HG02571 (cell line): ENCODE measurements around the gene RHNO1.
A peak's percentile ranks its signal among the peaks of the same experiment; 100 is the strongest.

Experiments used
- ATAC-seq: cut with Tn5 transposase; IDR thresholded peaks from one replicate; pipeline ENCODE4 v1.9.1; 2021; ENCODE audit warnings: mild to moderate bottlenecking, moderate library complexity; ENCODE audit not compliant: unreplicated experiment

The RHNO1 gene

GRCh38 chr12:2877047-2877952 lies at the start of gene RHNO1, which contains the start of gene FOXM1:
RHNO1 (plus strand) TSS chr12:2877223; CDS start chr12:2885367, 8,144 bp downstream.
FOXM1 (minus strand) TSS chr12:2877174; CDS start chr12:2874478, 2,696 bp downstream.
- ATAC-seq, result peak; percentile 59

- ATAC-seq, result no peak
These were observed 47.7 kb upstream of the RHNO1 start for GRCh38 chr12:2829275-2829674.

- no peak for ATAC-seq
These were observed 44.4 kb upstream of the RHNO1 start for GRCh38 chr12:2832550-2833127.

- ATAC-seq, result no peak
These were observed 43.7 kb upstream of the RHNO1 start for GRCh38 chr12:2833327-2833726.

- ATAC-seq, result no peak
These were observed 43.2 kb upstream of the RHNO1 start for GRCh38 chr12:2833810-2834209.

DNA sequence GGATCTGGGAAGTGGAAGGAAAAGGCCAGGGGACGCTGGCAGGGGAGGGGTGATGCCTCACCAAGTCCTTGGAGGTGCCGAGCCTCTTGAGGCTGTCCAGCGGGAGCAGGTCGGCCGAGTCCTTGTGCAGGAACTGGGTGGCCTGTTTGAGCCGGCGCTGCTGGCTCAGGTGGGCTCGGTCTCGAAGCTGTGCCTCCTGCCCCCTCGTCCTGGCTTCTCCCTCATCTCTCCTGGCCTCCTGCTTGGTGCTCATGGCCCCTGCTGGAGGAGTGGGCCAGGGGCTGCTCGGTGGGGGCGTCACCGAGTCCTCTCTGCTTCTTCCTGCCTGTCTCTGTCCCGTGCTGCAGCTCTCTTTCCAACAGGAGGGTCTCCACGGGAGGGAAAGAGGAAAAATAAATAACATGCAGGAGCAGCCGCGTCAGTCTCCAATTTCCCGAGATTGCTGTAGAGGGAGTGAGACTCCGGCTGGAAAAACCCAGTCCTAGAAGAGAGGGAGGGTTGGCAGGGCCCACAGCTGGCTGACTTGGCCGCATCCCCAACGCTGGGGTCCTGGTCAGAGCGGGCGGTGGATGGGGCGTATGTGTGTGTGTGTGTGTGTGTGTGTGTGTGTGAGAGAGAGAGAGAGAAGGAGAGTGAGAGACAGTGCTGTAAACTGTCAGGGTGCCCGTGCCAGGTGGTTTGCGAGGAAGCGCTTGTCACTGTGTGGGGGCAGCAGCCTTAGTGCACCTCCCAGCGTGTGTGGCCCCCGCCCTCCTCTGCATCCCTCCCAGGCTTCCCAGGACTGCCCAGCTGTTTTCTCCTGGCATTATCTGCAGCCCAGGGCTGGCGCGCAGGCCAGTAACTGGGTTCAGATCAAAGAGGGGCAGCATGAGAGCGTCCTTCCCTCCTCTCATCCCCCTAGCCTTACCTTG lies 42.2 kb upstream of the RHNO1 start, which contains the start of gene NRIP2:
NRIP2 (minus strand) TSS at position 455 of the 911 bp plus-strand sequence; CDS start at position 403, 52 bp downstream.
- ATAC-seq, result no peak

DNA sequence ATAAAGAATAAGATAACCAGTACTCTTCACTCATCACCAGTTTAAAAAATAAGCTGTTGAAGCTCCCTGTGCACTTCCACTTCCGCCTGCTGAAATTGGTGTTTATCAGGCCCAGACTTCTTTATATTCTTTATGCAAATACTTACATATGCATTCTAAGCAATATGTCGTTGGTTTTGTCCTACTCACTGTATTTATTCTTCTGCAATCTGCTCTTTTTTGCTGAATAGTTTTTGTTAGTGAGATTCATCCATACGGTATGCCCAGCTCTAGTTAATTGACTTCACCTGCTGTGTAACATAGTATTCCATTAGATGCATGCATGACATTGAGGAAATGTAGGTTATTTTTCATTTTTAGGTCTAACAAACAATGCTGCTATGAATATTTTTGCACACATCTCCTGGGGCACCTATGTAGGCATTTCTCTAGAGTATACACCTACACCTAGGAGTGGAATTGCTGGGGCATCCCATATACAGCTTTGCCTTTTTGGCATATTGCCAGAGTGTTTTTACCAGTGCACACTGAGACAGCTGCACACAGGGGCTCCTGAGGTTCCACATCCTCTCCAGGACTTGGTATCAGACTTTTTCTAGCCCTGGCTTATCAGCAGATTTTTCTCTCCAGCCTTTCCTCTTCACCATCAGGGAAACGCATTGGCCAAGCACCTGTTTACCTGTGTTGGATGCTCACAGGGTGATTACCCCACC lies 41.2 kb upstream of the RHNO1 start:
- no peak for ATAC-seq

DNA sequence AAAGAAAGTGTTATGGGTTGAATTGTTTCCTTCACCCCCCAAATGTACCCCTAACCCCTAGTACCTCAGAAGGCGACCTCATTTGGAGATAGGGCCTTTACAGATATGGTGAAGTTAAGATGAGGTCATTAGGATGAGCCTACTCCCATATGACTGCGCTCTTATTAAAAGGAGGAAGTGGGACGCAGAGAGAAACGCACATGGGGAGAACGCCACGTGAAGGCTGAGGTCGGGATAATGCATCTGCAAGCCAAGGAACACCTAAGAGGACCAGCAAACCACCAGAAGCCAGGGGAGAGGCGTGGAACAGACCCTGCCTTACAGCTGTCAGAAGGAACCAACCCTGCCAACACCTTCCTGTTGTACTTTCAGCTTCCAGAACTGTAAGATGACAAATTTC lies 40.4 kb upstream of the RHNO1 start:
- no peak for ATAC-seq

DNA sequence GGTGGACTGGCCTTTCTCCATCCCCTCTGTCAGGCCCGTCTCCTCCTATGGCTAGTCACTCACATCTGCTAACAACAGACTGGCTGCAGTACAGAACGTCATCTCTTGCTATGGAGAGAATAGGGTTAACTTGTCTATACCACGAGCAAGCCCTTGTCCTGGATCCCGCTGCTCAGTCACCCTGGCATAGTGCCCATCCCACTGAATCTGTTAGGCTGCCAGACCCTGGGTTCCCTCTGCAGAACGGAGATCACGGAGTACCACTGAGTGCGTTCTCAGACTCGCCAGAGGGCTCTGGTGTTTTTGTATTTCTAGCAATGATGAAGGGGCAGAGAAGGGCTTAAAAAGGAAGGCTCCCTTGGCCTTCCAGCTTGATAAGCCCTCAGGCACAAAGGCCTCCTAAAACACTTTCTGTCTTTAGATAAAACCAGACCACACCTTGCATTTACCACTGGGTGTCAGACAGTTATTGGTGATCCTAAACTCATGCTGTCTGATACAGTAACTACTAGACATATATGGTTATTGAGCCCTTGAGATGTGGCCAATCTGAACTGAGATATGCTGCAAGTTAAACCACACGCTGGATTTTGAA lies 35.9 kb upstream of the RHNO1 start:
- no peak for ATAC-seq

GRCh38 chr12:2842948-2843347 lies 34.1 kb upstream of the RHNO1 start:
- ATAC-seq, result no peak

GRCh38 chr12:2844786-2845185 lies 32.2 kb upstream of the RHNO1 start:
- no peak for ATAC-seq

DNA sequence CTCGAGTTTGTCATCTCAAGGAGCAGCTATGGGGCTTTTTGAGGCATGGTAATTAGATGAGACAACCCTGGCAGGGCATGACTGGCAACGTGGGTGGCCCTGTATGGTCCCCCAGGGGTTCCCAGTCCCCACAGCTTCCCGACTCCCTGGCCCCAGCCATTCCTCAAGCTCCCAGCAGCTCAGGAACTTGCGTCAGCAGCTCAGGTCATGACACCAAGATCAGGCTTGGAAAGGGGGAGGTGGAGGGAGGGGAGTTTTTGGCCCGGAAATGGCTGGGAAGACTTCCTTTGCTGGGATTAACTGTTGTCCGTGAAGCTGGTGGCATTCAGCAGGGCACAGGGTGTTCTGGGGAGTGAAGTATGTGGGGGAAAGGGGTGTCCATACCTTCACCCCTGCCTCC lies 31.7 kb upstream of the RHNO1 start:
- no peak for ATAC-seq

DNA sequence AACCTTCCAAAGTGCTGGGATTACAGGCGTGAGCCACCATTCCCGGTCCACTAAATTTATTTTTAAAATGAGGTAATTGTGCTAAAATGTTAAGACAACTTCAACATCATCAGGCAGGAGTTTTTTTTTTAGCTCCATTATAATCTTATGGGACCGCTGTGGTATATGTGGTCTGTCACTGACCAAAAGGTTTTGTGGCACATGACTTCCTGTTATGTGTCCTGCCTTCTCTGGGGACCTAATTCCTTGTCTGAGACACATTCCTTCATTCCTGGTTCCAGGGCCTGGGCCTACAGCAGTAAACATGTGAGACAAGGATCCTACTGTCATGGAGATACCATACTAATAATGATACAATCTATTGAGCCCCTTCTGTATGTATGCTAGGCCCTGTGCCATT lies 25.1 kb upstream of the RHNO1 start:
- no peak for ATAC-seq

DNA sequence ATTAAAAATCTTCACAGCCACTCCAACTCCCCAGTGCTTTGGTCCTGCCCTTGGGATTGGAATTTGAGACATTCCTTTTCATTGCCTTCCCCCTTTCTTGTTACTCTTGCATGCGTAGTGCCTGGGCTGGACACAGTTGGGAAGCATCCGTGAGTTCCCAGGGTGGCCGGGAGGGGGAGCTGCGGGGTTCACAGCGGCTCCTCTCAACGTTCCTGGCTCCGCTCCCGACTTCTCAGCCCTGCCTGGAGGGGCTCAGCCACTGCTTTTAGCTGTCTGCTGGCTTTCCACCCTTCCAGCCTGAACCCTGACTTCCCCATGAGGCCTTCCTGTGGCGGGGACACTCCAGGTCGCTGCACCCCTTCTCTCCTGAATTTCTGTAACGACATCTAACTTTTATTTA lies 23.4 kb upstream of the RHNO1 start:
- no peak for ATAC-seq

DNA sequence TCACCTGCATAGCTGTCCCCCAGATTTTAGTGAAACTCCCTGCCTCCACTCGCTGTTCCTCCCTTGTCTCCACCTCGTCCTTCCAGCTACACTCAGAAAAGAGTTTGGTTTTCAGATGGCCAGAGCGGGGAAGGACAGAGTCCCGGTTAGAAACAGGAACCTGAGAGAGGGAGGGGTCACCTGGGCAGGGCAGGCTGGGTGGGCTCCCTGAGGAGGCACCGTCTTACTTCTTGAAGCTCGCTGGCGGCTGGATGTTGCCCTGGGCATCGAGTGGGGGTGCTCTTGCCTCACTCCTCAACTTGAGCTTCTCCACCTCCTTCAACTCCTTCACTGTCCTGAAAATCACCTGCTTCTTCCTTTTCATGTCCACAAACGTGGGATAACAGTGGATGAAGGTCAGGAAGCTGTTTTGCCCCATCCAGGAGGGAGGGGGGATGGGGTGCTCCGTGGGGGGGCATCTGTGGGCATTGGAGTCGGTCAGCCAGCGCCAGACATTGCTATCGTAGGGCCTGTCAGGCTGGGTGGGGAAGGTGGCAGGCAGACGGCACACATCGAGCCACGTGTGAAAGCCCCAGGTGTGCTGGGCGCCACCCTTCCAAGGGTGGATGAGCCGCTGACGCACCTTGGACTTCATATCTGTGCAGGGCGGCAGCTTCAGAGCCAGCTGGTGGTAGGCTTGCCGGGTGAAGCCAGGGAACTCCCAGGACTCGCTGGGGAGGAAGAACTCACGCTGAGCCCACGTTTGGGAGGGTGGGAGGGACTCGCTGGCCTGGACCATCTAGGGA lies 22.2 kb upstream of the RHNO1 start:
- ATAC-seq, result no peak

GRCh38 chr12:2855546-2855945 lies 21.5 kb upstream of the RHNO1 start:
- no peak for ATAC-seq

- ATAC-seq, result no peak
These were observed 21.0 kb upstream of the RHNO1 start for GRCh38 chr12:2856051-2856450.

DNA sequence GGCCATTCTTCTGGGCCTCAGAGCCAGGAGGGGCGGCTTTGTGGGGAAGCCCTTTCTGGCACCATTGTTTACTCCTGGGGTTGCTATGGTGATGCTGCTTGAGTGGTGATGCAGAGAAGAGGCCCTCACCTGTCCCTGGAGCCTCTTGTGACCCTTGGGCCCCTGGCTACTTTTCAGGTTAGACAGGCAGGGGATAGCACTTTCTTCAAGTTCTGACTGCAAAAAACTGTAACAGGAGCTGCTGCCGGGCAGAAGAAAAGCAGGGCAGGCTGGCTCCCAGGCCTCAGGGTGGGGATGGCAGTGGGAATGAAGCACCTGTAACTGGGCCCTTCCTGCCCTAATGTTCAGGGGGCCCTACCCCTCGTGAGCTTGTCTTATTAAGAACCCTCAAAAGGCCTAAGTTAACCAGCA lies 20.0 kb upstream of the RHNO1 start, which contains the start of gene TEX52:
TEX52 (minus strand) TSS at position 19 of the 411 bp plus-strand sequence; CDS start at position 6, 13 bp downstream.
- no peak for ATAC-seq

DNA sequence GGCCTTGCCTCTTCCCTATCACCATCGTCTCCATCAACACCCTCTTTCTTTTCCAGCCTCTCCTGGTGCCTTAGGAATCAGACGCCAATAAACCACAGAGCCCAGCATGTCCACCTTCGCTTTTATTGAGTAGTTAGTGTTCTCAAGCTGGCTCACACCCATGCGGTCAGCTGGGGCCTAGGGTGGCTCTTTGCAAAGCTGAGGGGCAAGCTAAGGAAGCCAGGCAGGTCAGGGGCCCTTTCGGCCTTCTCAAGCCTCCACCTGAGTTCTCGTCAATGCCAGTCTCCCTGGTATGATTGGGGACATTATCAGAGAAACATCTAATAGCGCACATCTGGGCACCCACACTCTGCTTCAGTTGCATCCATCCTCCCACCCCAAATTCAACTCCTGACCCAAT lies 19.4 kb upstream of the RHNO1 start:
- ATAC-seq, result no peak
